ENCODE measurements around the gene UBAP2.

- TF ChIP-seq CTCF (IDR thresholded peaks at IDR 0.05; ENCODE audit: low read length) (no peak), EZH2 (IDR thresholded peaks at IDR 0.05; ENCODE audit: borderline replicate concordance, low read length) (no peak)
Measured at GRCh38 chr9:34093578-34093977, 44.9 kb upstream of the UBAP2 start.

All from OCI-LY1 (cell line).